Eye (tissue), 1 donor: Measurements from ENCODE around the gene CHRNA10.
"Not testable (repeated sequence)": the region's sequence is repeated elsewhere in the genome, so short reads cannot be mapped to it uniquely, and the experiment has no call there.

Source experiments
- DNase-seq: peaks from one replicate; pipeline ENCODE4 v3.0.0-alpha.2; 2015

Gene CHRNA10

DNA sequence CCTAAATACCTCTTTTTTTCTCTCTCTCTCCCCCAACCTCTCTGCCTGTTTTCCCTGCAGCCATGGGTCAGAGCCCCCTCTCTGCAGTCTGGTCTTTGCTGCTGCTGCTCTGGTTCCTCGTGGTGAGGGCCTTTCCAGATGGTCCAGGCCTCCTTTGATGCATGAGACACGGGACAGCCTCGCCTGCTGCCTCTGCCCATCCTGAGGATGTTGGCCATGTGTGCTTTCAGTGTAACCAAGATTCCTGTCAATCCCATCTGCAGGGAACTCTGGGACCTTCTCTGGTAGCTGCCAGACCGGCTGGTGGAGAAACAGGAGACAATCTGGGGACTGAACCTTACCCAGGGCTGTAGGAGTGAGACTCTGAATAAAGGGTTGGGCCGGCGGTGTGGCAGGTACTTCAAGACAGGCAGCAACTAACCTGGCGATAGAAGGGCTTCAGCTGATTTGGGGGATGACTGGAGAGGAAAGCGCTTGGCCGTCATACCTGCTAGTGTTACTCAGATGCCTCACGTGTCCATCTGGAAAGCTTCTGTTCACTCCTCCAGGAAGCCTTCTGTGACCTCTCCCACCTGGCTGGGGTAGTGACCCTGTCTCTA is 7.1 kb downstream of the CHRNA10 start:
- no peak for DNase-seq

- DNase-seq = no peak
These were observed 8.3 kb downstream of the CHRNA10 start for GRCh38 chr11:3662856-3663255.

- no peak for DNase-seq
These were observed 10.2 kb downstream of the CHRNA10 start for GRCh38 chr11:3660960-3661359.

DNA sequence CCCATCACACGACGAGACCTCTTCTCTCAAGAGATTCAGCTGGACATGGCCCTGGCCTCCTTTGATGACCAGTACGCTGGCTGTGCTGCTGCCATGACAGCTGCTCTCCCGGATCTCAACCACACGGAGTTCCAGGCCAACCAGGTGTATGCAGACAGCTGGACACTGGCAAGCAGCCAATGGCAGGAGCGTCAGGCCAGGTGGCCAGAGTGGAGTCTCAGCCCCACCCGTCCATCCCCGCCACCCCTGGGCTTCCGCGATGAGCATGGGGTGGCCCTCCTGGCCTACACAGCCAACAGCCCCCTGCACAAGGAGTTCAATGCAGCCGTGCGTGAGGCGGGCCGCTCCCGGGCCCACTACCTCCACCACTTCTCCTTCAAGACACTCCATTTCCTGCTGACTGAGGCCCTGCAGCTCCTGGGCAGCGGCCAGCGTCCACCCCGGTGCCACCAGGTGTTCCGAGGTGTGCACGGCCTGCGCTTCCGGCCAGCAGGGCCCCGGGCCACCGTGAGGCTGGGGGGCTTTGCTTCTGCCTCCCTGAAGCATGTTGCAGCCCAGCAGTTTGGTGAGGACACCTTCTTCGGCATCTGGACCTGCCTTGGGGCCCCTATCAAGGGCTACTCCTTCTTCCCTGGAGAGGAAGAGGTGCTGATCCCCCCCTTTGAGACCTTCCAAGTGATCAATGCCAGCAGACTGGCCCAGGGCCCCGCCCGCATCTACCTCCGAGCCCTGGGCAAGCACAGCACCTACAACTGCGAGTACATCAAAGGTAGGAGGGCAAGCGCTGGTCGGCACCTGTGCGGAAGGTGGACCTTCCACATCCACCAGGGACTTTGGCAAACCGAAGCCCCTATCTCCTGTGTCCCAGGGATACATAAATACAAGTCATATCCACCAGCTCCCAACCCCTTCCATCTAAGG is 11.3 kb downstream of the CHRNA10 start:
- no peak for DNase-seq

GRCh38 chr11:3658252-3658651 is 12.9 kb downstream of the CHRNA10 start:
- no peak for DNase-seq

DNA sequence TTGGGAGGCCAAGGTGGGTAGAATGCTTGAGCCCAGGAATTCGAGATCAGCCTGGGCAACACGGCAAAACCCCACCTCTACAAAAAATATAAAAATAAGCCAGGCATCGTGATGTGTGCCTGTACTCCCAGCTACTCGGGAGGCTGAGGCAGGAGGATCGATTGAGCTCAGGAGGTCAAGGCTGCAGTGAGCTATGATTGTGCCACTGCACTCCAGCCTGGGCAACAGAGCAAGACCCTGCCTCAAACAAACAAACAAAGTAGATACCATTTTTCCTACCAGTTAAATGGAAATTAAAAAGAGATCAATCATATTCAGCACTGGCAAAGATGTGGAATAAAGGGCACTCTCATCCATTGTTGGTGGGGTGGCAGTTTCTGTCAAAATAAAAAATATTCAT is 13.9 kb downstream of the CHRNA10 start:
- DNase-seq = not testable (repeated sequence)

- DNase-seq = no peak
These were observed 15.6 kb downstream of the CHRNA10 start for GRCh38 chr11:3655547-3655946.

DNA sequence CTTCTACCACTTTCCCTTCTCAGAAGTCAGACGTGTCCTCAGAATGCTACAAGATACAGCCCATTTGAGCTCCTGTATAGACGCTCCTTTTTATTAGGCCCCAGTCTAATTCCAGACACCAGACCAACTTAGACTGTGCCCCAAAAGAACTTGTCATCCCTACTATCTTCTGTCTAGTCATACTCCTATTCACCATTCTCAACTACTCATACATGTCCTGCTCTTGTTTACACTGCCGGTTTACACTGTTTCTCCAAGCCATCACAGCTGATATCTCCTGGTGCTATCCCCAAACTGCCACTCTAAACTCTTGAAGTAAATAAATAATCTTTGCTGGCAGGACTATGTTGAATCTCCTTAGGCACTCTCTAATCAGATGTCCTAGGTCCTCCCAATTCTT is 18.7 kb downstream of the CHRNA10 start:
- not testable (repeated sequence) for DNase-seq

GRCh38 chr11:3649374-3649773 is 21.8 kb downstream of the CHRNA10 start:
- DNase-seq = not testable (repeated sequence)

DNA sequence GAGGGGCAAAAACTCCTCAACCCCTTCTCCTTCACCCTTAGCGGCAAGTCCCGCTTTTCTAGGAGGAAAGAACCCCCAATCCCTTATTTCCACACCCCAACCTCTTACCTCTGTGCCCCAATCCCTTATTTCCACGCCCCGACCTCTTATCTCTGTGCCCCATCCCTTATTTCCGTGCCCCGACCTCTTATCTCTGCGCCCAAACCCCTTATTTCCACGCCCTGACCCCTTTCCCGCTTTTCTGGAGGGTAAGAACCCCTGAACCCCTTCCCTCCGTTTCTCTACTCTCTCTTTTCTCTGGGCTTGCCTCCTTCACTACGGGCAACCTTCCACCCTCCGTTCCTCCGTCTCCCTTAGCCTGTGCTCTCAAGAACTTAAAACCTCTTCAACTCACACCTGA is 22.3 kb downstream of the CHRNA10 start:
- not testable (repeated sequence) for DNase-seq

- no peak for DNase-seq
These were observed 25.6 kb downstream of the CHRNA10 start for GRCh38 chr11:3645552-3645951.

DNA sequence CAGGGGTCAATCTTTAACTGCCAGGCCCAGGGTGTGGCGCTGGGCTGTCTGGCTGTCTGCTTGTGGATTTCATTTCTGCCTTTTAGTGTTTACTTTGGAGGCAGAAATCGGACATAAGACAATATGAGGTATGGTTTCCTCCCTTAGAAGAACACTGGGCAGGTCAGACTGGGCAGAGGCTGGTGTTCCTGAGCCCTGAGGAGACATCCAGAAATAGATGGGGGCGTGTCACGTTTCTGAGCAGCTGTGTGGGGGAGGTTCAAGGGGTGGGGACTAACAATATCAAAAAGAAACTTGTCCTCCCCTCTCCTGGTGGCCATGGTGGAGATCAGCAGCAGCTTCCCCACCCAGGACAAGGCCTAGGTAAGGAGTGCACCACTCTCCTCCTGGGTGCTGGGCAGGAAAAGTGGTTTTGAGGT is 26.4 kb downstream of the CHRNA10 start, which contains the start of gene ART1:
Gene ART1, plus strand, starts transcription at position 312 of the 419 bp plus-strand sequence. CDS start 14,086 bp downstream, outside the sequence.
- DNase-seq = no peak

DNA sequence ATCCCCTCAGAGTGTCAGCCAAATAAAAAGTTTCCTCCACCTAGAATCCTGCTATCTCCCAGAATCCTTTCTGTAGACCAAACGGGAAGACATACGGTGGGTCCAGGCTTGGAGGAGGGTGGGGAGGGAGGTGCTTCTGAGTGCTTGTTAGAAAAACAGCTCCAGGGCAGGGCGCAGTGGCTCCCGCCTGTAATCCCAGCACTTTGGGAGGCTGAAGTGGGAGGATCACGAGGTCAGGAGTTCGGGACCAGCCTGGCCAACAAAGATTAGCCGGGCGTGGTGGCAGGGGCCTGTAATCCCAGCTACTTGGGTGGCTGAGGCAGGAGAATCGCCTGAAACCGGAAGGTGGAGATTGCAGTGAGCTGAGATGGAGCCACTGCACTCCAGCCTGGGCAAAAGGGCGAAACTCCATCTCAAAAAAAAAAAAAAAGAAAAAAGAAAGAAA is 28.1 kb downstream of the CHRNA10 start:
- DNase-seq = not testable (repeated sequence)

DNA sequence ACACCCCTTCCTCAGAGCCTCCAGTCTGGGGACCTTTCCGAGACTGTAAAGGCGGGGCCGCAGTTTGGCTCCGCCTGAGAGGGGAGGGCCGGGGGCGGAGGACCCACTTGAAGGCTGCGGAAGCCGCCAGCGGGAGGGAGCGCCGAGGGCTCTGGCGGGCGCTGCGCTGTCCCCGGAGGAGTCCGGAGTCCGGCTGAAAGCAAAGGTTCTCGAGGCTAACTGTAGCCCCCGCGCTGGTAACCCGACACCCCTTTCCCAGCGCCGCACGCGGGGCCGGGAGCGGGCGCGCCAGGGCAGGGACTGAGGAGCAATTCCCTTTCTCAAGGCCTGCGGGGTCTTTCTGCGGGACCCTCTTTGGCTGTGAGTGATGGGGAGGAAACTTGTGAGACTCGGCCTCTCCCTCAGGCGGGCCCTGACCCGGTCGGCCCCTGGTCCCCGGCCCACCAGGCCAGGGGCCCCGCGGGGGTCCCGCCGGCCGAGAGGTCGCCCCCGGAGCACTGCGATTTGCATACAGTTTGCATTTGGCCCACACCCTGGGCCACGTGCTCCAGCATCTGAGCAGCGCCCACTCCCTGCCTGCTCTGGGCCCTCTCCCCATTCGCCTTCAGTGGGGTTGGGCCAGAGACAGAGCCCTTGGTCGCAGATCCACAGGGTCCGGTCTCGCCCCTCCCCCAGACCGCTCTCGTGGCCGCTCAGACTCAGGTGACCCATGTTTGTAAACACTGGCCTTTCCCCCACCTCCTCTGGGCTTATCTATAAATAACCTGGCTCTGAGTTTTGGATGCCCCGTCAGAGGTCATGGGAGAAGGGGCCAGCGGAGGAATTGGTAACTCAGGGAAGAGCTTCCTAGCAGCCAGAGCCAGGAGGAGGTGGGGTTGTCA is 28.9 kb downstream of the CHRNA10 start:
- peak; percentile 95 for DNase-seq

DNA sequence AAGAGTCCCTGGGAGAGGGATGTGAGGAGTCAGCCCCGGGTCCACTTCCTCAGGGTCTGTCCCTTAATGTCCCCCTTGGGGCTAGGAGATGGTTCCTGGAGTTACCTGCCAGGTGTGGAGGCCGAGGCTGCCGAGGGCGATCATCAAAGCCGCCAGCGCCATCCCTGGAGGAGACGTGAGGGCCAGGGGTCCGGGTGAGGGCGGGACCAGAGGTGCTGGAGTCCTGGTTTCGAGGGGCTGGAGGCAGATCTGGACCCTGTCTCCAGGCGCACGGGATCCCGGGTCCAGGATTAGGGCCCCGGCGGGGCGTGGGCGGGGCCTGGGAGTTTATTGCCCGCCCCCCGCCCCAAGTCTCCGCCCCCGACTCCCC is 29.5 kb downstream of the CHRNA10 start, which contains the start of gene ART5:
Gene ART5, minus strand, starts transcription at position 292 of the 370 bp plus-strand sequence. Its CDS starts 130 bp downstream, at position 162.
- DNase-seq = no peak

DNA sequence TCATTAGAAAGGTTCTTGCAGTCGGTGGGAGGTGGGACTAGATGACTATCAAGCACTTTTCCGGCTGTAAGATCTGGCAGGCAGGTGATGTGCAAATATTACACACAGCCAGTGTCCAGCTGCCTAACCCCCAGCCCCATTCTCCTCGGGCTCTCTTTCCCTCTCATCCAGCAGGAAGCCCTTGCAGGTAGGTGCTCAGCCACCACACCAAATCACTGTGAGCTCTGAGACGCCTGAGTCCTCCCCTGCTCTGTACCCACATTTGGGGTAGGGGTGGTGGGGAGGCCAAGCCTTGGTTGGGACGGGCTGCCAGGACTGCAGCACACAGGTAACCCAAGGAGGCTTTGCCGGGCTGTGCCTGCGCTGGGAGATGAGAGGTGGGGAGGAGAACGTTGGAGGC is 30.0 kb downstream of the CHRNA10 start:
- no peak for DNase-seq

DNA sequence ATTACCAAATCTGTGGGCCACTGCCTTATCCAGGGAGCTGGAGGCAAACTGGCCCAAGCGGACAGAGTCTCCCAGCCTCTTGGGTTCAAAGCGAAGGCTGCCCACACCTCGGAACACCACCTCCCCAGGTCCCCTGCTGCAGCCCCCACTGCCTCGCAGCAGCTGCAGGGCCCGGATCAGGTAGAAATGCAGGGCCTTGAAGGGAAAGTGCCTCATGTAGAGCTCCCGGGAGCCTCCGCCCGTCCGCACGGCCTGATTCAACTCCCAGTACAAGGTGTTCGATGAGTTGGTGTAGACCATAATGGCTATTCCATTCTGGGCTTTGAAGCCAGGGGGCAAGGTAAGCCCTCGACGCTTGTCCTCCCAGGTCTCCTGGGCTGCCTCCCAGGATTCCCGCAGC is 31.3 kb downstream of the CHRNA10 start:
- no peak for DNase-seq

DNA sequence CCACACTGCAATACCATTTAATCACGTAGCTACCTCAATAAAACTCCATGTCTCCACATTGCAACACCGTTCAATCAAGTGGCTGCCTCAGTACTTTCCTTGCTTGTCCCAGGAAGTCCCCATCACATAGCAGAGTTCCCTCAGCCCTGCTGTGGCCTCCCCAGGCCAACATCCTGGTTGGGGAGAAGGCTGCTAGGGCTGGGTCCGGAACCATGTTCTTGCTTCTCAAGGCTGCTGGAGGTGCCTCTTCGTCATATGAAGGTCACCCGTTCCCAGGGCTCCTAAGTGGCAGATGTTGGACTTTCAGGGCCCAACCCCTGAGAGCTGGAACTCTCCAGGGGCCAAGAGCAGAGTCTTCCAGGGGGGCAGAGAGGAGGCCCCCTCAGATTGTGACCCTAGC is 32.7 kb downstream of the CHRNA10 start:
- no peak for DNase-seq

GRCh38 chr11:3637201-3637600 is 34.0 kb downstream of the CHRNA10 start:
- no peak for DNase-seq

DNA sequence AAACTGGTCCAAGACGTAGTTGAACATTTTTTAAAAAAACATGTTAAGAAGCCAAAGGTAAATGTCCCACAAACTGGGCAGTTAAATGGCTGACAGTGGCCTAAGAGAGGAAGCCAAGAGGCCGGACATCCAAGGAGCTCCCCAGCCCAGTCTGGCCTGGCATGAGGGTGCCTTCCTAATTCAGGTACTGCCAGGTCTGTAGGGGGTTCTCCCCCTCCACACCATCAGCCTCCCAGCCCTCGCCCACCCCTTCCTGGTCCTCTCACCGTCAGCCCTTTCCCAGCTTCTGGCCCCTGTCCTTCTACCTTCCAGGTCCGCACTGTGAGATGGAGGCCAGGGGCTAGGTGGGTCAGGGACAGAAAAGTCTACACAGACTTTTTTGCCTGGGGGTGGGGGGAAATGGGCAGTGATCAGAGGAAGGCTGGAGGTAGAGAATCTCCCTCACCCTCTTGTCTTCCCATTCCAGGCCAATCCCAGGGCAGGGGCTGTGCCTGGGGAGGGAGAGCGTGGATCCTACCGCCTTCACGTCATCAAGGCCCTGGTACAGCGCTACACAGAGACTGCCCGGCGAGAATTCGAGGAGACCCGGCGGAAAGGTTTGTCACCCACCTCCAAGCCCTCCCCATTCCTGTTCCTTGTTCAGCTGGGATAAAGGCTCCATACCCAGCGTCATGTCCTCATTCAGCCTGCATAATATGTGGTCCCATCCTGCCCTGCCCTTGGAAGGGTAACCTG is 35.4 kb downstream of the CHRNA10 start:
- DNase-seq = no peak

DNA sequence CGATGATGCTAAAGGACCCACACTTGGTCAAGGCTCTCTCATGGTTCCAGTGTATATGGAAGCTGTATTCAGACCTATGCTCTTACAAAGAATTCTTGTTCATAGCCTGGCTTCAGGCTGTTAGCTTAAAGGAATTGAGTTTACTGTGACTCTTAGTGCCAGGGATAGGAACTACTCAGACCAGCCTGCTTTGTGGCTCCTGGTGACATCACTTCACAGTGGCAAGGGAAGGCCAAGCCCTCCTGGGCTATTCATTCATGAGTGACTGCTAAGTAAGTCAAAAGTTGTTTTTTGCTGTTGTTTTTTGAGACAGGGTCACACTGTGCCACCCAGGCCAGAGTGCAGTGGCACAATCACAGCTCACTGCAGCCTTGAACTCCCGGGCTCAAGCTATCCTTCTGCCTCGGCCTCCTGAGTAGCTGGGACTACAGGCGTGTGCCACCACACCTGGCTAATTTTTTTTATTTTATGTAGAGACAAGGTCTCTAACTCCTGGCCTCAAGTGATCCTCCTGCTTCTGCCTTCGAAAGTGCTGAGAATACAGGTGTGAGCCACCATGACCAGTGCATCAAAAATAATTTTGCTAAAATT is 39.0 kb downstream of the CHRNA10 start:
- DNase-seq = no peak

DNA sequence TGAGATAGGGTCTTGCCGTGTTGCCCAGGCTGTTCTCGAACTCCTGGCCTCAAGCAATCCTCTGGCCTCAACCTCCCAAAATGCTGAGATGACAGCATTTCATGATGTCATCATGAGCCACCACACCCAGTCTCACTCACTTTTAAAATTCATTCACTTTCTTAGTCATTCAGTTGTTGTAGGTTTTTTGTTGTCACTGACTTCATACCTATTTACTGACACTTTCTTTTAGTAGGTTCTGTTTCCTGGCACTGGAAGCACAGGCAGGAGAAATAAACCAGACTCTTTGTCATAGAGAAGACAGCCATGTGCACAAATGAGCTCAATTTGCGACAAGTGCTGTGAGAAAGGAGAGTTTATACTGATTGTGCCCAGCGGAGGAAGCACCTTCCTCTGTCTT is 39.9 kb downstream of the CHRNA10 start:
- no peak for DNase-seq
